GM10847 (cell line): ENCODE results near the gene SEL1L.

Experiments used
- POLR2A ChIP-seq: IDR thresholded peaks from 2 replicates; pipeline ENCODE4 v1.6.1; 2011; ENCODE audit not compliant: insufficient read length; ENCODE audit errors: extremely low read depth

Gene SEL1L

DNA sequence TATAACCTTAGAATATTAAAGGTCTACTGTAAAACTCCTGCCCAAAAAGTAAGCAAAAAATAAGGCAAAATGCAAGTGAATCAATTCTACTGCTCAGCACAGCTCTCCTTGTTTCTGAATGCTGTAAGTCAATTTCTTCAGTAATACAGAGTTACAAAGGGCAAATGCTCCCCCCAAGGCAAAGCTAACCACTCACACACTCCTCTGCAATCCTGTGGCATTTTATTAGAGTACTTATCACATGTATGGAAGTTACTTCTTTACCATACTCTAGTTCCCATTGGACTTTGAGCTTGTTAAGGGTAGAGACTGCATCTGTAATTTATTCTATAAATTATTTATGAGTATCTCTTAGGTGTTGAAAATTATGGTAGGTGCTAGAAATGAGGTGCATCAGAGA lies 27.2 kb downstream of the SEL1L start:
- TF ChIP-seq POLR2A: no peak

DNA sequence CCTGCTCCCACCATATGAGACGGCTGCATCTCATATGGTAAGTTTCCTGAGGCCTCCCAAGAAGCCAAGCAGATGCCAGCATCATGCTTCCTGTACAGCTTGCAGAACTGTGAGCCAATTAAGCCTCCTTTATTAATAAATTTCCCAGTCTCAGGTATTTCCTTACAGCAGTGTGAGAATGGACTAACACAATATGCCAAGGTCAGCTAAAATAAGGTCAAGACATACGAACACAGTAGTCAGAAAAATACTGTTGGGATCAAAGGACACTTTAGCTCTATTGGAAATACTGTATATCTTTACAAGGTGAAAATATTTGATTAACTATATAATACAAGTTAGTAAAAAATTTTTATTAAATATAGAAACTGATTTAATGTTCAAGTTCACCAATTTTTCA lies 28.8 kb downstream of the SEL1L start:
- TF ChIP-seq POLR2A: no peak

DNA sequence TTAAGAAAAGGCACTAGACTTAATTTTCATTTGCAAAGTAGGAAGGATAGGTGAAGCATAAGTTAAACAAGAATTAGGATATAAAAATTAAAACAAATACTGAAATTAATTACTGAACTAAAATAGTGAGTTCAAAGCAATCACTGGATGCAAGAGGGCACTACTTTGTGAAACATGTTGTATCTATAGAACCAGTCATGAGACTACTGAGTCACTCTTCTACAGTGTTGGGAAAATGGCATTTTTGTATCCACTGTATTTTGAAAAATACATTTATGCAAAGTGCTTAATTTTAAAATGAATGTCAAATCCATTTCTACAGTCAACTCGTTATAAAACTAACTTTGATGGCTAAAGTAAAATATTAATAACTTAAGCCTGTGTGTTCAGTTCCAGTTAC lies 47.9 kb downstream of the SEL1L start:
- TF ChIP-seq POLR2A: no peak

DNA sequence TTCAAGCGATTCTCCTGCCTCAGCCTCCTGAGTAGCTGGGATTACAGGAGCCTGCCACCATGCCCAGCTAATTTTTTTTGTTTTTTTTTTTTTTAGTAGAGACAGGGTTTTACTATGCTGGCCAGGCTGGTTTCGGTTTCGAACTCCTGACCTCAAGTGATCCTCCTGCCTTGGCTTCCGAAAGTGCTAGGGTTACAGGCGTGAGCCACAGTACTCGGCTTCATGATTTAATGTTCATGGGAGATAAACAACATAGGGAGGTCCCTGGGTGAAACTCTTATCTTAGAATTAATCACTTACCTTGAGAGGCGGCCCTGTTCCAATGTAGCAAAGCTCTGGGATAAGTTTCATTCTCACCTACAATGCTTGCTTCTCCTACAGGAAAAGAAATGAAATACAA lies 48.3 kb downstream of the SEL1L start:
- TF ChIP-seq POLR2A: no peak

DNA sequence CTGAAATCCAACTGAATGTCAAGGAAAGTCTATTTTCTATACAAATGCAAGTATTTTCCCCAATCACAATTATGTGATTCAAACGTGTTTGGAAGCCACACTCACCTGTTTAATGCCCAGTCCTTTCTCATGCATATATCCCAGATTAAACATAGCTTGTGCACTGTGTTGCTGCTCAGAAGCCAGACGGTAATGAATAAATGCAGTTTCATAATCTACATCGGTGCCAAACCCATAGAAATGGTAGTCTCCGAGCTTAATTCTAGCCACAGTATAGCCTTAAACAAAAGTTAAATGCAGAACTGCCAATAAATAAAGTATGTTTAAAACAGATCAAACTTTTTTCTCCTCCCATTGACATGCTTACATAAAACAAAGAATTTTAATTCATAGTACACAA lies 49.5 kb downstream of the SEL1L start:
- TF ChIP-seq POLR2A: no peak

DNA sequence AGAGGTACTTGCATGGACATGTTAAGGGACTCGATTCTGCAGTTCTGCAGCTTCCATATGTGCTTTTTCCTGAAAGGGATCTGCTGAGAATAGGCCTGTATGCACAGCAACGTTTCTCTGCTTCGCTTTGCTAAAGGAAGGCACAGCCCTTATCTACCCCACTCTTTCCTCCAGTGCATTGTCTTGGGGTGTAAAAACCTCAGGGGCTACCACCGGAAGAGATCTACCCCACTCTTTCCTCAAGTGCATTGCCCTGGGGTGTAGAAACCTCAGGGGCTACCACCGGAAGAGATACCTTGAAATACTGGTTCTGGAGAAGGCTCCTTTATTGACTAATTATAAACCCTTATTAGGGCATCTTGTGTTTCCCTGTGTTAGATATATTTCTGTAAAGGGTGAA lies 52.9 kb downstream of the SEL1L start:
- TF ChIP-seq POLR2A: no peak

DNA sequence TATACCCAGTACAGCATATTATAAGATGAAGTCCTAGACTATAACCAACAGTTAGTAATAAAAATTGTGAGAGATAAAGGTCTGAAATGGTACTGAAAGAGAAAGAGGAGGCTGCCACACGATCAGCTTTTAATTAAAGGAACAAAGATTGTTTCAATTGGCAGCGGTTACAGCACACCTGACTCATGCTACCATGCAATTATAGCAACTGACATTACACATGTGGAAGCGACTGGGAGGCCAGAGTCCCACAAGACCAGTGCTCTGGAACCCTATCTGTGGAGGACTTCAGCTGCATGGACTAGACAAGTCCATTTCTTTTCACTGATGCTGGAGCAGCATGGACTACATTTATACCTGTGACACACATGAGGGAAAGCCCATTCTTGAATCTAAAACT lies 55.2 kb downstream of the SEL1L start:
- TF ChIP-seq POLR2A: no peak

DNA sequence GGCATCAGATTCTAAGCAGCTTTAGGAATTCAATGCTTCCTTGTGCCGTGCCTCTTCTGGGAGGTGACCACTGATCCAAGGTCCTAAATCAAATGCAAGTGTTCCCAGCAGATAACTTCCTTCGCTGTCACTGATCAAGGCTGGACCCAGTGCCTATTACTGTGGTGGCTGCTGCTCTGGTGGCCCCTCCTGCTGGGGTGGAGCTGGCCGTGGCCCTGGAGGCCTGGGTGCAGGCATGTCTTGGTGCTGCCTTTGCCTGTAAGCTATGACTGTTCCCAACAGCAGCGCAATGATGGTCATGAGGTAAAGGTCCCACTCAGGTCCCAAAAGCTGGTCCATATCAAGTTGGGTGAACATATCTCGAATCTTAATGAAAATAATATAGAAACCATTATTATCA lies 56.8 kb downstream of the SEL1L start:
- no peak for TF ChIP-seq POLR2A

DNA sequence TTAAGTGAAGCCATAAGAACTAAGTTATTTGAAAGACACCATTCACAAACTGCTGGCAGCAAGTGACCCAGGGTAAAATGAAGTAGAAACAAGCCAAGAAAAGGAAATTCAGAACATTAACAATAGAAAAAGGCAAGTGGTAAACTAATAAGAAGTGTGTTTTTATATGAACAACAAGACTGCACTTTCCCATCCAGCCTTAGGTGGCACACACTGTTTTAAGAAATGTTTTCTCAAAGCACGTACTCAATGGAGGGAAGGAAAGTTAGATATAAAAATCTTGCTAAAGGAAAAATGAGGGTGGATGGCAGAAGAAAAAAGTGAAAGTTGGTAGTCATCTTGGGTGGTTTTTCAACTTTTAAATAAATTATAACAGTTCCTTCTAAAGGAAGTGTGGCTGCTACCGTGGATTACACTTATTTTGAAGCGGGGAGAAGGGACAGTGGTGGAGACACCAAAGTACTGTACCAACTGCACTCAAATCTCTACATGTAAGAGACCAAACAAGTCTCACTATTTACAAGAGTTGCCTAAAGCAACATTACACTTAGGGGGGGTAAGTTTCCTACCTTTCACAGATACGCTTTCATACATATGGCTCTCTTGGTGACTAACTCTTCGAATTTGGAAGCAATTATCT lies 58.8 kb downstream of the SEL1L start:
- TF ChIP-seq POLR2A: no peak

DNA sequence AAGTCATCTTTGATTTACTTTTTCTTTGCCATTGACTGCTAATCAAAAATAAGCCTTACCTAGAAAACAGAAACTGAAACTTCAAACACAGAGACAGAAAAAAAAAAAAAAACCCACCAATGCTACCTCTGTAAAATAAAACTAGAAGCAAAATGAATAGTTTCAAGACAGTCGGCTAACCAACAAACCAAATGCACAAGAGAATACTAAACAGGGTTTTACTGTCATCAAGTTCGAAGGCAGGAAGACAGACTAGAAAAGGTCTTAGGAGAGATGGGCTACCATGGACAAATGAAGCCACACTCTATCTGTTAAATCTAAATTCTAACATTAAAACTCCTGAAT lies 59.5 kb downstream of the SEL1L start:
- TF ChIP-seq POLR2A: no peak

DNA sequence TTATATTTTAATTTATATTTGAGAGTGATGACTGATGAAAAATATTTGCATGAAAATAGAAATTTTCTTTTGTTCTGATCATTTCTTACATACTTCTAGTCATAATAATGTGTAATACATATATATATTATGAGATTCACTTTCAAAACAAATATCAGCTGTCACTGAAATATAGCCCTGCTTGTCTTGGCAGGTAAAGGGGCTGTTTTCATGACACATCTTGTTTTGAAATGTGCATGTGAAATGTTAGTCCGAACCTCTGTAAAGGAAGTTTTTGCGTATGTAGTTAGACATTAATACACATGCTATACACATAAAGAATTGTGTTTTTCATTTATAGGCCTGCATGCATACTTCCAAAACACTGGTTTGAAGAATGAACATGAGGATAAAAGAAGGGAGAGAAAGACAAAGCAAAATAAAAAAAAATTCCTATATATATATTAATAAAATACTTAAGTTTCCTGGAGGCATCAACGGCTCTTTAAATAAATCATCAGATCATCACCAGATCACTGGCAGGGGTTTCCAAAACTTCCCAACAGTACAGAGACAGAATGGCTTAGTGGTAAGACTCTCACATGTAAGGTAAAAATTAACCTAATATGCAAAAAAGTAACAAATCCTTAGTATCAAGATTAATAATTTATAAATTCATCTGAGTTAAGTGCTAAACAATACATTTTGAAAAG lies 60.1 kb downstream of the SEL1L start:
- TF ChIP-seq POLR2A: no peak

DNA sequence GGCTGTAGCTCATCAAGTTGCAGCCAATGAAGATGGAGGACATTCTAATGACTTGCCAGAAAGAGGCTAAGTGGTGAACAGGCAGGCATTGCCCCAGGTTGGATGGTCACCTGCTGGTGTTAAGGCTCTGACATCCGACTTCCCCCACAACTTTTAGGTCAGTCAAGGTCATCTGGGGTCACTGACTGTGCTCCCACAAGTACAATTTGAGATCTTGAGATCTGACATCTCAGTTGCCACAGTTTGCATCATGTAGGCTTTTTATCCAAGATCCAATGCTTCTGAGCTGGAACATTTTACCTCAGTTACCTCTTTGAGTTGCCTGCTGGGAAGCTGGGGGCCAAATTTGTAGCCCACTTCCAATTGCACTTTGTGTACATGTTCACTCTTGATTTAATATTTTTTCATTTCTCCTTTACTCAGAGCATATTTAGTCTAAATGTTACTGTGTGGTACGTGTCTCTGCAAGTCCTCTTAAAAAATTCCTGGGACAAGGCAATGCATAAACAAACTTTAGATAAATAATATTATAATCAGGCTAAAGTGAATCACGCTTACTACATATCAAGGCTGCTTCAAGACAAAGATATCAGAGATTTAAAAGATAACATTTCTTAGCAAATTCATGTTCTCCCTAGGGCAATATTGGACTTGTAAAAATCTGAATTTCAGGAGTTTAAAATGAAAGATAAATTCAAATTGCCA lies 61.4 kb downstream of the SEL1L start:
- no peak for TF ChIP-seq POLR2A

DNA sequence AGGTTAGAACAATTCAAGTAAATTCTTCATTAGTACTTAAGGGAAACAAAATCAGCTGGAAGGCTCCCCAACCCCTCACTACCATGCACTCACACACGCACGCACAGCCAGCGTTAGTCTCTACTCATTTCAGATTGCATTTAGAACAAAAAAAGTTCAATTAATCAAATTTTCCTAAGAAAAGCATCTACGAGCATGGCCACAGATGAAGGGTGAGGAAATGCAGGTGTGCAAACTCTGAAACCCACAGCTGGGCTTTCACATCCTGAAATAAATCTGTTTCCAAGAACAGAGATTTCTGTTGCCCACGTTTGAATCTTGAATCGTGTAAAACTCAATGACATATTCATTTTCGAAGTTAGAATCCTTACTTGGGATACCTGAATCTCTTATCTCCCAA lies 62.6 kb downstream of the SEL1L start:
- TF ChIP-seq POLR2A: no peak

DNA sequence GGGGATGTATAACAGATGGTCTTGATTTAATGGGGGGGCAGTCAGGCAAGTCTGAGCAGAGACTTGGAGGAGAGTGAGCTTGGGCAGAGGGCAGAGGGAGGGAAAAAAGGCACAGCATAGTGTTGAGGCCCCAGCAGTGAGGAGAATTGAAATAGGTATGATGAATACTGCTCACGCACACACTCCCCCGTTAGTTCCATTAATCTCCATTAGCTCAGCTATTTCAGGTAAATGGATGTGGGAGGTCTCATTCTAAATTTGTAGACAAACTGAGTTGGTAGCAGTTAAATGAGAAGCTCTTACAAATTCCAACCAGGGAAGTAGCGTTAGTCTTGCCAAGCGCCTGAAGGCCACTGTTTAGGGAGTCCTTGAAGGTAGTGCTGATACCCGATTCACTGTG lies 66.8 kb downstream of the SEL1L start:
- no peak for TF ChIP-seq POLR2A

DNA sequence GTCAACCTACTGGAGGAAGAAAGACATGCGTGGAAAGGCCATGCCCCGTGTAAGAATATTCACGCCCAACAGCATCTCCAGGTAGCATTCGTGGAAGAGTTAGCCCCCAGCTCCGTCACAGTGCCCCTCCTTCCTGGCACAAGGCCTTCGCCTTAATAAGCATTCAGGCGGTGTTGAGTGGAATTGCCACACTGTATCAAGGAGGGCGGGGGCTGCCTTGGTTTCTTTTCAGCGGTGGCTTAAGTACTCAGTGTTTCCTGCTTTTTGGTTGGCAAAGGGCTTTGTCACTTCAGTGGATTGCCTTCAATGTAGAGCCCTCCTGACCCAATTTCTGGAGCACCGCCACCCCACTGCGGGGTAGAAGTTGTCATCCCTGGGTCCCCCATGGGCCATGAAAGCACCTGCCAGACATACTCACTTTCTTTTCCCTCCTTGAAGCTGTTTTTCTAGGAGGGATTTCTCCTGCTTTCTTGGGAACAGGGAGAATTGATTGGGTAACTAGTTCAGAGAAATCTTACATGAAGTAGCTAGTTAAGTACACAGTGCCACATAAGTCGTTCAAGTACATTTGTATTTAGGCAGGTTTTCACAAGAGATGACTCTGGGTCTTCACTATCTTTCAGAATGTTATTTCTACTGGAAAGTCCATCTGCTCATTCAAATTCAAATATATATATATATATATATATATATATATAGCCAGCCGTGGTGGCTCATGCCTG lies 68.0 kb downstream of the SEL1L start:
- TF ChIP-seq POLR2A: no peak
